Left lung (tissue), 10 donors: ENCODE results near the gene TAF1A. TPM values are rescaled to one million over a fixed set of nuclear protein-coding genes. Genes with fewer than 3 reads are reported as not detected.

Experiments used
- ATAC-seq: fragments of 200-7000 bp; cut with Tn5 transposase; one replicate; pipeline ENCODE4 v1.9.1; 2020; ENCODE audit warnings: moderate library complexity
- DNase-seq, 4 donors: peaks; one replicate each; pipeline ENCODE4 v3.0.0-alpha.2; 2013 to 2020
- H3K27ac ChIP-seq, 2 donors: fragments of 200-600 bp; sonication (generic) in 1 of 2; one replicate each; pipeline versions ENCODE4 v1.5.0 to v1.8.0; 2020 to 2021
- H3K27me3 ChIP-seq, 2 donors: fragments of 200-600 bp; sonication (generic) in 1 of 2; one replicate each; pipeline versions ENCODE4 v1.5.0 to v1.8.0; 2020 to 2021
- H3K36me3 ChIP-seq, 2 donors: fragments of 200-600 bp; sonication (generic) in 1 of 2; one replicate each; pipeline versions ENCODE4 v1.5.0 to v1.8.0; 2020 to 2021
- H3K4me1 ChIP-seq, 2 donors: fragments of 200-600 bp; one replicate each; pipeline ENCODE4 v1.8.0; 2021
- H3K4me3 ChIP-seq, 2 donors: fragments of 200-600 bp; sonication (generic) in 1 of 2; one replicate each; pipeline versions ENCODE4 v1.5.0 to v1.8.0; 2020 to 2021; ENCODE audit warnings: mild to moderate bottlenecking in 1 of 2
- H3K9me3 ChIP-seq, 2 donors: fragments of 200-600 bp; sonication (generic) in 1 of 2; one replicate each; pipeline versions ENCODE4 v1.5.0 to v1.8.0; 2020 to 2021
- CTCF ChIP-seq, 2 donors: fragments of 200-600 bp; sonication (generic) in 1 of 2; IDR thresholded peaks; one replicate each; pipeline versions ENCODE4 v1.5.0 to v1.8.0; 2021; ENCODE audit warnings: antibody characterized with exemption in 2 of 2
- intact Hi-C, 2 donors: fragments of 100-400 bp; cut with DNase I; formaldehyde crosslinking; loops; one replicate each; pipeline versions ENCODE4 v1.11.2 to v1.14.2; 2022
- polyA plus RNA-seq, 6 donors: library from polyadenylated mRNA; unstranded; fragments of 120-200 nt; gene quantifications; one replicate each; pipeline ENCODE4 v1.2.1, GENCODE V29; 2013; ENCODE audit not compliant: insufficient read length in 6 of 6
- total RNA-seq, 2 donors: library from RNA; stranded (reverse); fragmentation: NEBNext Ultra II Directional; extraction: Animal tissue kit (Norgen Biotek cat#: 25700); gene quantifications; one replicate each; pipeline ENCODE4 v1.2.1, GENCODE V29; 2021
- donor health status: DM: no; HTN: yes; CAD: no.
- donor health status: DM: no; HTN: no; CAD: no.

TAF1A gene
- total and polyA plus RNA-seq, 8 donors: 6.1 to 23.2 (median 18.8) TPM

GRCh38 chr1:222521299-222522104 lies 68.2 kb downstream of the TAF1A start:
- no peaks in the 10 kb centered on the region for H3K4me1 ChIP-seq
- ATAC-seq (no peak), DNase-seq (no peak)
- H3K4me3 ChIP-seq: no peak overlapping the region
- intact Hi-C loops: no loop called here
- no peaks in the 10 kb centered on the region for H3K36me3 ChIP-seq
- no peak for TF ChIP-seq CTCF (IDR thresholded peaks at IDR 0.05)
- no peaks in the 10 kb centered on the region for H3K27me3 ChIP-seq
- no peaks in the 10 kb centered on the region for H3K9me3 ChIP-seq
- H3K27ac ChIP-seq: no peak overlapping the region

Other genes starting within 250 kb of the TAF1A start
- under 1 TPM in 1 of 2 donors, not detected in 1; 0.58 TPM for gene HHIPL2, start 41.8 kb downstream of the TAF1A start, total RNA-seq
- 1 to 10 TPM in 2 of 6 donors, under 1 TPM in 4; 0.50 to 1.5 (median 0.70) TPM for gene HHIPL2, start 41.8 kb downstream of the TAF1A start, polyA plus RNA-seq
- gene MIA3, start 28.2 kb upstream of the TAF1A start, total RNA-seq: 10 to 100 TPM; 62.0 to 62.3 TPM
- 10 to 100 TPM; 76.2 to 94.5 (median 86.5) TPM for gene MIA3, start 28.2 kb upstream of the TAF1A start, polyA plus RNA-seq
- gene AIDA, start 122.6 kb upstream of the TAF1A start, total RNA-seq: 10 to 100 TPM; 91.6 to 94.5 TPM
- gene AIDA, start 122.6 kb upstream of the TAF1A start, polyA plus RNA-seq: 10 to 100 TPM; 71.8 to 96.7 (median 84.5) TPM
- 10 to 100 TPM; 47.2 to 52.6 TPM for gene BROX, start 122.6 kb upstream of the TAF1A start, total RNA-seq
- gene BROX, start 122.6 kb upstream of the TAF1A start, polyA plus RNA-seq: 10 to 100 TPM; 41.4 to 52.1 (median 46.3) TPM
- gene FAM177B, start 147.3 kb upstream of the TAF1A start, total RNA-seq: not detected
- gene FAM177B, start 147.3 kb upstream of the TAF1A start, polyA plus RNA-seq: 1 to 10 TPM in 1 of 6 donors, under 1 TPM in 5; 0.28 to 1.2 (median 0.49) TPM
- gene DISP1, start 225.1 kb upstream of the TAF1A start, total RNA-seq: 10 to 100 TPM; 17.2 to 23.9 TPM
- 10 to 100 TPM; 18.7 to 21.9 (median 20.5) TPM for gene DISP1, start 225.1 kb upstream of the TAF1A start, polyA plus RNA-seq